GM19351 (cell line): ENCODE measurements around the gene SPRED2.

ENCODE experiments used
- ATAC-seq: cut with Tn5 transposase; IDR thresholded peaks from one replicate; pipeline ENCODE4 v1.9.1; 2021; ENCODE audit warnings: mild to moderate bottlenecking, moderate library complexity; ENCODE audit not compliant: unreplicated experiment

The SPRED2 gene

DNA sequence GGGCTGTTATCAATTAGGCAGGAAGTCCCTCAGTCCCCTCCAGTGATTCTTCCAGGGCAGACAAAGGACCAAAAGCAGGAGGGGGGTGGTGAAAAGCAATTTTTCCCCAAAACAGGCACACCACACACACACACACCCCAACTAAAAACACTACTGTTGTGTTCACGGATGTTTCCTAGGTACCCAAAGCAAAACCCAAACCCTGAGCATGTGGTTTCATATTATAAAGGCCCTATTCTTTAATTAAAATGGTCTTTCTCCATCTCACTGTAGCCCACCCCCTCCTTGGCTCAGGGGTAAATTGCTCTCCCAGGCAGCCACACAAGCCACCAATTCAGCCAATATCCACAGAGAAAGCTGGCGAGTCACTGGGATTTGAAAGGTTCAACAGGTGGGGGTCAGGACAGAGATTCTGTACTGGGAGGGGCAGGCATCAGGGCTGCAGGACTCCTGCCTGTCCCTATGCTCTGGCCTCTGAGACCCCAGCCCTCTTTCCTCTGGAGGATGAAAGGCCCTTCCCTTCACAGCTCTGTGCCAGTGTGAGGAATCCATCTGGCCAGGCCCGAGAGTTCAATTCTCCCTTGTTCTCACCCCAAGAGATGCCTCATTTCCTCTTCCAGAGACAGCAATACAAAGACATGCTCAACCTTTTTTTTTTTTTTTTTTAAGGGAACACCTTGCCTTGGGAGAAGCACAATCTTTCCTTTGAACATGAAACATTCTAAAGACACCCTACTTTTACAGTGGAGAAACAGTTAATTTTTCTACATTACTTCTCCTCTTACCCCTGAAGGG lies 43.6 kb downstream of the SPRED2 start:
- no peak for ATAC-seq

DNA sequence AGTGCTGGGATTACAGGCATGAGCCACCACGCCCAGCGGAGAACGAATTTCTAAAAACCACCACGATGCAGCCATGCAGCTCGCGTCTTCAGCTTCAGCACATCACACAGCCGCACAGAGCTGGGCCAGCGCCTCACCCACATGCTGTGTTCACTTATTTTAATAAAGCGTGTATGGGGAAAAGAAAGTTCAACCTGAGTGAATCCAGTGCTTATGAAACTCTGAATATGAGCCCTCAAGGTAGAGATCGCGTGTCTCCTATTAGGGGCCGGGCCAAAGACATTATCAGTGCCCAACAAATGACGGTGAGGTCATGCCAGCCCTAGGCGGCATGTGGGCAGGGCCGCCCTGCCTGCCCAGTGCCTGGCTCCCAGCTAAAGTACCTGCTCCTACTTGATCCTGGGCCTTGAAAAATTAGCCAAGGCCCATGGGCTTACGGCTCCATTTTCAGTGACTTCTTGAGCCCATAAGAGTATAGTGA lies 44.3 kb downstream of the SPRED2 start:
- ATAC-seq: peak; percentile 82

DNA sequence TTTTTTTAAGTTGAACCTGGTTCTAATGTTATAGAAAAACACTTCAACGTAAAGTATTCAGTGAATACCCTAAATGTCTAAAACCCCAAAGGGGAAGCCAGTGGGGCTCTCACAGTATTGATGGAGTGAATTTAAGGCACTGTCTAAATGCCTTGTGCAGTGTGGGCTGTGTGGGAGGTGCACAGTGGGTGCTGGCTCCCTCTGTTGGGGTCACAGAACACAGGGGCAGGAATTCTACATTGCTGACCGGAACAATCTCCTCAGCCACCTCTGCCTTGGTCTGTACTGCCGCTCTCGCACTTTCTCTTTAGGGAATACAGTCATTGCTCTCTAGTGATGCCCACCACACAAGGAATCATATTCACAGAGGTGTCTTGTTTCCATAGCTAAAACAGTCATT lies 45.4 kb downstream of the SPRED2 start:
- ATAC-seq: no peak

- no peak for ATAC-seq
Observed at GRCh38 chr2:65386344-65386743, 46.1 kb downstream of the SPRED2 start.

DNA sequence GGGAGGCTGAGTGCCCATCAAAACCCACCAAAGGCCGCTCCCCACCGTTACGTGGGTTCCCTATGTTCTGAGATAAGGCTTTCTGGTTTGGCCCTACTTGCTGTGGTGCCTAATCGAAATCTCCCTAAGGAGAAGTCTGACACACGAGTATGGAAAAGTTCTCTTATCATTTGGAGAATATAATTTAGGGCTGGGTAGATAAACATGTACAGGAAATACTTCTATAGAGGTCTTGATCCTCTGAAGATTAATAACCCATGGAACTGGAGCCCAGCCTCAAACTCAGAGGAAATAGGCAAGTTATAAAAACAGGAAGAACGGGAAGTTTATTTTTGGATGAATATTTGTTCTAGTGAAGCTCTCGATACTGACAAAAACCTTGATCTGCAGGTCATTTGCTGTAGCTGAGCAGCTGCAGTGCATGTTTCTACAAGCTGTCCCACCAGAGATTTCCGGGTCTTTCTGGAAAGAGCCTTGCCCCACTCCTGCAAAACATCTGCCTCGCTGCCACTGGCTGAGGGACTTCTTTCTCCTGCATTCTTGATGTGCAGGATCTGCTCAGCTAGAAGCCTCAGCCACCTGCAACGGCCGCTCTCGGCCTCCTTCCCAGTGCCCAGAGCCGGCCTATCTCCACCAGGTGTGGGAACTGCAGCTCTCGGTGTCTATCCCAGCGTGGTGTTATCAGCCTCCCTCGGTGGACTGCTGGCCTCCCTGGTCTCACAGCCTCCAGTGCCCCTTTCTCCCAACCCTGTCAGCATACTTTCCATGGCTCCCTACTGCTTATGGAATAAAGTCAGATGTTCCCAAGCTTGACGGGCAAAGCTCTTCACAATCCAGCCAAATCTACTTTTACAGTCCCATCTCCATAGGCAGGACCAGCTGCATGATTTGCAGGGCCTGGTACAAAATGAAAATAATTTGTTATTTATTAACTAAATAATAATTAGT lies 48.6 kb downstream of the SPRED2 start:
- ATAC-seq: no peak

DNA sequence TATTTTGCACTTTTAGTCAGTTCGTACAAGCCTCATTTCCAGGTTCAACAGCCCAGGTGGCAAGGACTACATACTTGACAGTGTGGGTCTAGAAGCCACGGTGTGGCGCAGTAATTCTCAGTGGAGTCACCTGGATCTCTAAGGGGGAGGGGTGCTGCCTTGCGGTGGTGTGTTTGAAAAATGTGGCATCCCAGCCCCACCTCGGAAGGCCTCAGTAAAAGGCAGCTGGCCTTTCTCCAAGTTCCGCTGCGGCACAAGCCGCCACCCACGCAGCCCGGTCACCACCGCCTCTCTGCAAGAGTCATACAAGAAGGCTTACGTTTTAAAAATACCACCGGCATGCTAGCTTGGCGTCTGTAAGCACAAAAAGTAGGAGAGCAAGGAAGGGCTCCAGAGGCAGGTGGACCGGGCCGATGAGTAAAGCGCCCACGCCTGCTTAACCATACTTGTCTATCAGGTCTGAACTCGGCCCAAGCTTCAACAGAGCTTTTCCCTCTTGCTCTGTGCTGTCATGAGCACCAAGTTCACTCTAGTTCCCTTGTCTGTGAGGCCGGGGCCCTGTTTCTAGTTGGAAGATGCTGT lies 49.5 kb downstream of the SPRED2 start:
- peak; percentile 84 for ATAC-seq

- no peak for ATAC-seq
Observed at GRCh38 chr2:65382323-65382722, 50.1 kb downstream of the SPRED2 start.

GRCh38 chr2:65381607-65382051 lies 50.8 kb downstream of the SPRED2 start:
- no peak for ATAC-seq

GRCh38 chr2:65380255-65380654 lies 52.1 kb downstream of the SPRED2 start:
- no peak for ATAC-seq

- no peak for ATAC-seq
Observed at GRCh38 chr2:65379721-65380171, 52.7 kb downstream of the SPRED2 start.

DNA sequence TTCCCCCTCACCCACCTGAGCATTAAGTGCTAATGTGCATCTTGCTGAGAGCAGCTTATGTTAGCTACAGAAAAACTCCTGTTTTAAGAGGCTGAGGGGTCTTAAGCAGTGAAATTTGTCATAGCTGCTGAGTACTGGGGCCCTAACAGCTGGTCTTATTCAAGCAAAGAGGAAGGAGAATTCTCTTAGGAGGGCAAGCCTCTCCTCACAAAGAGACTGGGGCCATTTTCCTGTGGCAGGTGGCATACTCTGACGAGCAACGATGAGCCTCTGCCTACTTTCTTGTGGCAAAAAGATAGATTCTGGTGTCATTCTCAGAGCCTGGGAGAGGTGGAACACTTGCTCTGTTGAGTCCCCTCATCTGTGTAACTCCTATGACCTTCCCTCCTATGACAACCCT lies 53.2 kb downstream of the SPRED2 start:
- no peak for ATAC-seq

GRCh38 chr2:65378290-65378689 lies 54.1 kb downstream of the SPRED2 start:
- ATAC-seq: no peak

GRCh38 chr2:65377556-65378192 lies 54.7 kb downstream of the SPRED2 start:
- no peak for ATAC-seq

DNA sequence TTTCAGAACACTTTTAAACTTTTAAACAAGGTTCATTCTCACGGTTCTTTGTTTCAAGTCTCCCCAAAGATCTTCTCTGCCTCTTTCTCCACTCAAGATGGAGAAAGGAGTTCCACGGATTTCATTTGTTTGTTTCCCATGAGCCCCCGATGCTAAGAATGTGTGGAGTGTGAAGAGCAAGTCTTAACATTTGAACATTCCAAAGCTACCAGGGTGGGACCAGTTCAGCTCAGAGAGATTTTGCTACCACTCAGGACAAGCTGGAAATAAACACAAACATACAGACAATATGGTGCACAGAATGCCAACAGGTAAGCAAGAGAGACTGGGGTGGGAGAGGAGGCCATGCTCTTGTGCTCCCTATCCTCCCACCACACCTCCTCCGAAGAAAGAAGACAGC lies 56.7 kb downstream of the SPRED2 start:
- no peak for ATAC-seq

DNA sequence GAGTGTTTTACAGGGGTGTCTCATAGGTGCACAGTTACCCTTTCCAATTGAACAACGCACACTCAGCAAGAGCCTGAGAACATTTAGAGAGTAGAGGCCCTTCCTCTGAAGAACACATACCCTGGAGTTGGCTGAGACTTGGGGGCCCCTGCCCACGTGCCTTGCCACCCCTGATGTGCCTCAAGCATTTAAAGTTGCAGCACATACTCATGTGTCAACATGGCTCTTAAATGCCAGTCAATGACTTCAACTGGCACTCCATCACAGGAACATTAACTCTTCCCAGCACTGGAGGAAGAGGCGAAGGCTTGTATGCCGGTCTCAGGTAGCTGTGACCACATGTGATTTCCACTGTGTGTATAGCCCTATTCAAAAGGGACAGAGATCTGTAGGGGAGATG lies 57.4 kb downstream of the SPRED2 start:
- no peak for ATAC-seq

DNA sequence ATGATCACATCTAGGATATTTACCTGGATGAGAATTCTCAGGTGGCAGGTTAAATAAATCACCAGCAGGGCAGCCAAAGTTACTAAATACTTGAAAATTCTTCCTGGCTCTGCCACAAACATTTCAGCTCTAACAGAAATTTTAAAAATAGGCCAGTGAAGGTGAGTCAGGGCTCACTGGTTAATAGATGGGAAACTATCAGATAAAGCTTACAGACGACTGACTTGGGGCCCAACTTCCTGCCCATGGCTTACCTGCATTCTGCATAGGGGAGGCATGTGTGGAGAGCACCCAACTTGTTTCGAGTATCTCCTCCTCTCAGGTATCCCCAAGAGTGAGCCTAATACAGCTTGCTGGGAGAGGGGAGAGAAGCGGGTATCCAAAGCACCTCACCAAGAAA lies 57.8 kb downstream of the SPRED2 start:
- ATAC-seq: no peak

DNA sequence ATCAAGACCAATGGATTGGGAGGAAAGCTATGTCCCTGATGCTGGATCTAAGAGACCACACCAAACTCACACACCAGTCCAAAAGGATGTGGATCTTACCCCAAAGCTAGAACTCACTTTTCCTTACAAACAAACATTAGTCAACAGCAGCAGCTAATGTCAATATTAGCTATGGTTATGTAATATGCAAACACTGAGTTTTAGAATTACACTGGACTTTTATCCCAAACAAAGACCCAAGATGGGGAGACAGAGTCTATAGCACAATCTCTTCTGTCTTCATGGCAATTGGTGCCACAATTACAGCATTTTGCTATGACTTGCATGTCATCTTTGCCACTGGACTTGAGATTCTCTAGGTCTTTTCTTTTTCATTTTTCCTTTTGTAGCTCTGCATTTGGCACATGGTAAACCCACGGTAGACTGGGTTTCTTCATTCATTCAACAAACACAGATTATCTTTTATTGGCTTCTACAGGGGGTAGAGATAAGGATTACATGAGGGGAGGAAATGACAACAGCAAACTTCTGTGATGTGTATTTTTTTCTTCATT lies 59.0 kb downstream of the SPRED2 start:
- no peak for ATAC-seq

DNA sequence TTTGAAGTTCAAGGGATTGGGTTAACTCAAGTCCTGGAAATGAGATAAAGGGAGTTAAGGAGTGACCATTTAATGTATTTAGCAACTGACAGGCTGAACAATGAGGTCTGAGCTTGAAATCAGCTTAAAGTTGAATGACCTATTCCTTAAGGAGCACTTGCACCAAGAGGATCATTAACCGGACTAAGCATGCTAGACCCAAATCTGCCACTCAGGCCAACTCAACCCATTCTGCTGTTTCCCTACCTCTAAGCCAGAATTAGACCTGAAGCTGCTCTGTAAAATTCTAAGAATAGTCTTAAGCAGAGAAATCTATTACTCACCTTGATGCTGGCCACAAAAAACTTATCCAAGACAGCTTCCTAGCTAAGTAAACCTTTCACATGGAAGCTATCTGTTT lies 59.8 kb downstream of the SPRED2 start:
- no peak for ATAC-seq

- ATAC-seq: no peak
Observed at GRCh38 chr2:65371074-65371434, 61.3 kb downstream of the SPRED2 start.

DNA sequence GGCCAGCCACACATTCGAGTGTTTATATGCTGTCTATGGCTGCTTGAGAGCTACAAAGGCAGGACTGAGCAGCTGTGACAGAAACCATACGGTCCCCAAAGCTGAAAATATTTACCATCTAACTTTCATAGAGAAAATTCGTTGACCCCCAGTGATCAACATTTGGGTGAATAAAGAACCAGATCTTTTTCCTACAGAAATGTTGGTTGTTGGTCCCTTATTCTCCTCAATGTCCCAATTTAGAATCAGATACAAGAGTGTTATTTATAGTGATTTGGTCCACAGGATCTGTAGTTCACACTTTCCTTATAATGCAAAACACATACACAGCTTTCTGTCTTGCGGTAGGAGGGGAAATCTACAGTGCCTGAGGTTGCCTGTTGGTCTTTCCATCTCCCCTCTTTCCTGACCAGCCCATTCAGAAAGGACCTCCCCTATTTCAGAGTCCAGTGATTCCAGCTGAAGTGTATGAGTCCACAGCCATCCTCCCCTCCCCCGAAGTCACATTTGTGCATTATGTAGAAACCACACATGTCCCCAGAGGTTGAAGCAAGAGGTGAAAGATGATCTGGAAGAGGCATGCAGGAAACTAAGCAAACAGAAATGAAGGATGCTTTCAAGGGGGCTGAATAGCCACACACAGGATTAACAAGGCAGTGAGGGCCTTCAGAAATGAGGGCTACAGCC lies 61.9 kb downstream of the SPRED2 start:
- ATAC-seq: peak; percentile 44
